Measurements from ENCODE around the gene SETD7. TPM values are rescaled to one million over a fixed set of nuclear protein-coding genes. Genes with fewer than 3 reads are reported as not detected.

SETD7 gene
- total RNA-seq, 1 experiment from 2014 or later: 52.8 TPM

GRCh38 chr4:139501927-139502899 is 53.8 kb downstream of the SETD7 start:
- Histone ChIP-seq H3K9me3 (ENCODE audit: low read depth, low read length, poor library complexity, severe bottlenecking) (no peaks in the 10 kb centered on the region), H3K36me3 (ENCODE audit: insufficient read depth, low read length, poor library complexity, severe bottlenecking) (peaks cover 6% of the 10 kb centered on the region), H3K4me1 (ENCODE audit: insufficient read depth, low read length, poor library complexity, severe bottlenecking) (peaks cover 6% of the 10 kb centered on the region), H3K27me3 (replicated peaks; ENCODE audit: insufficient read depth, low read depth, low read length, poor library complexity) (no peaks in the 10 kb centered on the region), H3K4me3 (ENCODE audit: low read depth, low read length, poor library complexity, severe bottlenecking) (no peak overlapping the region), H3K27ac (ENCODE audit: low read depth, low read length, poor library complexity, severe bottlenecking) (no peak overlapping the region)
- no TSS peak for BruUV-seq (replicated peaks)
- no peak for DNase-seq (ENCODE audit: low spot score)
- ChIA-PET POLR2A (ENCODE audit: low non-redundant PET) (interaction anchor here (0.6 to 0.7 kb wide), 2 partner anchors 24 to 117 kb away, joined by 5 to 13 read pairs; no protein-coding TSS in a partner anchor), CTCF (interaction anchor here (0.7 kb wide), 1 partner anchor 46 kb away, joined by 5 read pairs; no protein-coding TSS in a partner anchor)
- intact Hi-C loops (cut with micrococcal nuclease; ENCODE audit: unreplicated experiment): no loop called here
- TF ChIP-seq EZH2 (IDR thresholded peaks at IDR 0.05; ENCODE audit: borderline replicate concordance, low read depth, low read length, poor library complexity, severe bottlenecking) (no peak), CTCF (conservative IDR thresholded peaks at IDR 0.05; ENCODE audit: low read depth, low read length) (no peak)

- no TSS peak for BruUV-seq (replicated peaks)
- ChIA-PET CTCF (interaction anchor here (0.7 kb wide), 1 partner anchor 46 kb away, joined by 5 read pairs; no protein-coding TSS in a partner anchor), POLR2A (ENCODE audit: low non-redundant PET) (interaction anchor here (0.6 kb wide), 1 partner anchor 25 kb away, joined by 5 read pairs; no protein-coding TSS in a partner anchor)
- H3K27me3 ChIP-seq (replicated peaks; ENCODE audit: insufficient read depth, low read depth, low read length, poor library complexity): no peaks in the 10 kb centered on the region
- peaks cover 6% of the 10 kb centered on the region for H3K36me3 ChIP-seq (ENCODE audit: insufficient read depth, low read length, poor library complexity, severe bottlenecking)
- peaks cover 6% of the 10 kb centered on the region for H3K4me1 ChIP-seq (ENCODE audit: insufficient read depth, low read length, poor library complexity, severe bottlenecking)
- intact Hi-C loops (cut with micrococcal nuclease; ENCODE audit: unreplicated experiment): no loop called here
- no peak for DNase-seq (ENCODE audit: low spot score)
- H3K4me3 ChIP-seq (ENCODE audit: low read depth, low read length, poor library complexity, severe bottlenecking): no peak overlapping the region
- no peak overlapping the region for H3K27ac ChIP-seq (ENCODE audit: low read depth, low read length, poor library complexity, severe bottlenecking)
- H3K9me3 ChIP-seq (ENCODE audit: low read depth, low read length, poor library complexity, severe bottlenecking): no peaks in the 10 kb centered on the region
- no peak for TF ChIP-seq CTCF (conservative IDR thresholded peaks at IDR 0.05; ENCODE audit: low read depth, low read length)
- TF ChIP-seq EZH2 (IDR thresholded peaks at IDR 0.05; ENCODE audit: borderline replicate concordance, low read depth, low read length, poor library complexity, severe bottlenecking): no peak
Measured at GRCh38 chr4:139501527-139501926, 54.5 kb downstream of the SETD7 start.

GRCh38 chr4:139501117-139501516 is 54.9 kb downstream of the SETD7 start:
- Histone ChIP-seq H3K4me1 (ENCODE audit: insufficient read depth, low read length, poor library complexity, severe bottlenecking) (peaks cover 6% of the 10 kb centered on the region), H3K4me3 (ENCODE audit: low read depth, low read length, poor library complexity, severe bottlenecking) (no peak overlapping the region), H3K27ac (ENCODE audit: low read depth, low read length, poor library complexity, severe bottlenecking) (no peak overlapping the region), H3K27me3 (replicated peaks; ENCODE audit: insufficient read depth, low read depth, low read length, poor library complexity) (no peaks in the 10 kb centered on the region), H3K9me3 (ENCODE audit: low read depth, low read length, poor library complexity, severe bottlenecking) (no peaks in the 10 kb centered on the region), H3K36me3 (ENCODE audit: insufficient read depth, low read length, poor library complexity, severe bottlenecking) (peaks cover 6% of the 10 kb centered on the region)
- ChIA-PET CTCF (no interaction called here), POLR2A (ENCODE audit: low non-redundant PET) (no interaction called here)
- TF ChIP-seq EZH2 (IDR thresholded peaks at IDR 0.05; ENCODE audit: borderline replicate concordance, low read depth, low read length, poor library complexity, severe bottlenecking) (no peak), CTCF (conservative IDR thresholded peaks at IDR 0.05; ENCODE audit: low read depth, low read length) (no peak)
- intact Hi-C loops (cut with micrococcal nuclease; ENCODE audit: unreplicated experiment): no loop called here
- BruUV-seq (replicated peaks): no TSS peak
- DNase-seq (ENCODE audit: low spot score): no peak

All from A673 (cell line).